HG02678 (cell line): ENCODE measurements around the gene MYADML2.
A peak's percentile ranks its signal among the peaks of the same experiment; 100 is the strongest.

ENCODE experiments used
- ATAC-seq: cut with Tn5 transposase; IDR thresholded peaks from one replicate; pipeline ENCODE4 v1.9.1; 2021; ENCODE audit warnings: mild to moderate bottlenecking, moderate library complexity; ENCODE audit not compliant: unreplicated experiment

Gene MYADML2

DNA sequence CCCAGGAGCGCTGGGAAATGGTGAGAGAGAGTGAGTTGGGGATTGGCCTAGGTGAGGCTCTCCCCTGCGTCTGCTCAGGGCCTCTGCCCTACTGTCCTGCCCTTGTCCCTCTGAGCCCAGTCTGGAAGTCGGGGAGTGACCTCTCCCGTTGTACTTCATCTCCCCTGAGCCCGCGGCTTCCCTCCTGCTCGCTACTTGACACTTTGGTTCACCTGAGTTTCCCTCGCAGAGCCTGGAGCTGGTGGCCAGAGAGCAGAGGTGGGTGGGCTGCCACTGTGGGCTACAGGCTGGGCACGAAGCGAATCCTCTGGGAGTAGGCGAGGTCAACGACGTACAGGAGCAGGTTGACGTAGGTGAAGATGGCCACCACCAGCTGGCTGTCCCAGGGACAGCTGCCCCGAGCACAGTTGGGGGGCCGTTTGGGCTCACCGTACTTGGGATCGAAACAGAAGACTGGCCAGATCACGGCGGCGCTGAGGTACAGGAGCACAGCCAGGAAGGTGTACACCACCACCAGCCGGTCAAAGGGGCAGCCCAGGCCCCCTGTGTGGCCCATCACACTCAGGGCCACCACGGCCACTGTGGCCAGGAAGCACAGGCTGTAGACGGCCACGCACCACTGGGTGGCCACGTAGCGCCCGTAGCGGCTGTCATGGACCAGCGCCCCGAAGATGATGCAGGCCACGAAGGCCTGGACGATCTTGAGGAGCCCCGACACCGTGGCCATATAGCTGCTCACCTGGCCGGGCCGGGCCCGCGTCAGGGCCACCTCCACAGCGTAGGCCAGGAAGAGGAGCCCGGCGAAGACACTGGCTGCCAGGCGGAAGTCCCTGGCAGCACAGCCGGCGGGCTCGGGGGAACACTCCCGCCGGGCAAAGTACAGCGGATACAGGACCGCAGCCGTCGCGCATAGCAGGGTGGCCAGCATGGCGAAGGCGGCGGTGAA is 6.2 kb downstream of the MYADML2 start:
- no peak for ATAC-seq

DNA sequence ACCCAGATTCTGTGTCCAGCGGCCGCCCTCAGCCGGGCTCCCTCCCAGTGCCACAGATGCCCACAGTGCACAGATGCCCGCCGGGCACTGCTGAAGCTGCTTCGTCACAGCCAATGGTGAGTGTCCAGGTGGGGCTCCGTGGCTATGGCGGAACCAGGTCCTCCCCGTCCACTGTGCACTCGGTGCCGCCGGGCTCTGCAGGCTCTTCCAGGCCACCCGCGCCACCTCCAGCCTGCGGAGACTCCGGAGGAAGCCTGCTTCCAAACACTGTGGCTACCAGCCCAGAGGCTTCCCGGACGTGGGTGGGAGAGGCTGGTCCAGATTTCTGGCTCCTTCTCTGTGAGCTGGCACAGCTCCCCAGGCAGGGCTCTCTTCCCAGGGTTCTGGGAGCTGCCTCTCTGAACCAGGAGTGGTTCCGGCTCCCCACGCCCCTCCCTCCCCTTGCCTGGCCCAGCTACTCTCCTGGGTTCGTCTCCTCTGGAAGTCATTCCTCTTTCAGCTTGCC is 7.1 kb downstream of the MYADML2 start:
- no peak for ATAC-seq

DNA sequence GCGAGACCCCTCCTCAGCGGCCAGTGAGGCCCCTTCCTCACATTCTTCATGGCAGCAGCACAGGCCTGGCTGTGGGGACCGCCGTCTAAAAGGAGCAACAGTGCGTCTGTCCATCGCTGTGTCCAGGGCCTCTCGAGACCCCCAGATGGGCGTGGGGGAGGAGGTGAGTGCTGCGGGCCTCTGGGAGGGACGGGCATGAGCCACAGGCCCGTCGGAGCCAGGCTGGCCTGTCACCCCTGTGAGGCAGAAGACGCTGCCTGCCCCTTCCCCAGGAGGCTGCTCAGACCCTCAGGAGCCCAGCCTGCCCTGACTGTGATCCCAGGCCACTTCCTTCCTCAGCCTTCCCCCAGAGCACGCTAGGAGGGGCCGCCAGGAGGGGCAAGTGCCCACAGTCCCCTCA is 7.8 kb downstream of the MYADML2 start:
- ATAC-seq, result no peak

GRCh38 chr17:81935709-81936084 is 11.3 kb downstream of the MYADML2 start:
- ATAC-seq, result no peak

DNA sequence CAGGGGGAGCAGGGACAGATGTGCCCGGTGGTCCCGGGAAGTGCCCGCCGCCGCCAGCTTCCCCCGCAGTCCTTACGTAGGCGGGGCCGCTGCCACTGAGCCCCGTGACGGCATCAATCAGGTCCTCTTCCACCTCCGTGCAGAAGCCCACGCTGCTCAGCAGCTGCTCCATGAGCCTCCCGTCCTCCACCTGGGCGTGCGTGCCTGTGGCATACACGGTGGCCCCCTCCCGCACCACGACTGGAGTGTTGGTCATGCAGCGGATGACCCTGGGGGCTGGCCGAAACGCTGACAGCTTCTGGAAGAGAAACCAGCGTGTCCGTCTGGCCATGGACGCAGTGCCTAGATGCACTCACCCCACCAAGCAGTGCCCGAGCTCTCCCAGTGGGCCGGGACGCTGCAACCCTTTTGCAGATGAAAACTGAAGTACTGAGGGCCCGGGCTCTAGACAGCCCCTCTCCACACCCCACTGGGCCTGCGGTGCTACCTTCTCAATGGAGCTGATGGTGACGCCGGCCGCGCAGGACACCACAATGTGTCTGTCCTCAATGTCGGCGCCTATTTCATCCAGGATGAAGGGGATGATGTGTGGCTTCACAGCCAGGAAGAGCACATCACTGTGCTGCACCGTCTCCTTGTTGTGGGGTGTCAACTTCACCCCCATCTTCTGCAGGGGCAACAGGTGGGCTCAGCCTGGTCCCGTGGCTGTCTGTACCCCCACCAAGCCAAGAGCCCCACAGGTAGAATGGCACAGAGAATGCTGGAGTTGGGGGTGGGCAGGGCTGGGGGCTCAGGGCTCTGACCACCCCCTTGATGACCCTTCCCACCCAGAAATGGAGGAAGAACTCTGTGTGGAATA is 12.0 kb downstream of the MYADML2 start:
- ATAC-seq, result no peak

- ATAC-seq, result no peak
These were observed 12.8 kb downstream of the MYADML2 start for GRCh38 chr17:81934098-81934757.

- no peak for ATAC-seq
These were observed 13.8 kb downstream of the MYADML2 start for GRCh38 chr17:81933178-81933699.

GRCh38 chr17:81932333-81932983 is 14.6 kb downstream of the MYADML2 start:
- ATAC-seq, result no peak

DNA sequence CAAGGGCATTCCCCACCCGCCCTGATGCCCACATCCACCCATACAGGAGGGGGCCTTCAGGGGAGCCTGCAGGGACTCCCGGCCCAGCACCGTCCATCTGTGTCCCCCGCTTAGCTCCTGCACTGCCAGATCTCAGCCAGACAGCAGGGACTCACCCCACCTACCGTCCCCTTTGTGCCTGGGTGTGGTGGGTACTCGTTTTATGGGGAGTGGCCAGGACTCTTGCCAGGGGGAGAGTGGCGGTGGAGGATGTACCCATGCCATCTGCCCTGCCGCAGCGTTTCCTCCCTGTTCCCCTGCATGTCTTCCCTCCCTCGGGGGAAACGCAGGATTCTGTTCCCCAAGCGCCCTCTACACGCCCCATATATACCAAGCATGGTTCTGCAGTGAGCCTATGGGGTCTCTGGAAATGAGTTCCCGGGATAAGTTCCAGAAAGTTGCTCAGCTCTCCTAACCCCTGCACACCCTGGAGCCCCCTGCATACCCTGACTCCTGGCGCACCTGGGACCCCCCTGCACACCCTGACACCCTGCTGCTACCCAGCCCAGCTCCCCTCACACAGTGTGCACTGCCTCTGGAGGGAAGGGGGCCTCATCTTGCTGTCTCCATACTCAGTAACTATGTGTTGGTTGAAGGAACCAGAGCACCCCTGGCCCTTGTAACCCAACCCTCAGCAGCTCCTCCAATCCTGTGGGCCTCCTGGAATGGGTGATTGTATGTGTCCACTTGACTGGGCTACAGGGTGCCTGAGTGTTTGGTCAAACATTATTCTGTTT is 15.3 kb downstream of the MYADML2 start:
- ATAC-seq, result no peak

GRCh38 chr17:81931189-81931556 is 15.9 kb downstream of the MYADML2 start:
- no peak for ATAC-seq

DNA sequence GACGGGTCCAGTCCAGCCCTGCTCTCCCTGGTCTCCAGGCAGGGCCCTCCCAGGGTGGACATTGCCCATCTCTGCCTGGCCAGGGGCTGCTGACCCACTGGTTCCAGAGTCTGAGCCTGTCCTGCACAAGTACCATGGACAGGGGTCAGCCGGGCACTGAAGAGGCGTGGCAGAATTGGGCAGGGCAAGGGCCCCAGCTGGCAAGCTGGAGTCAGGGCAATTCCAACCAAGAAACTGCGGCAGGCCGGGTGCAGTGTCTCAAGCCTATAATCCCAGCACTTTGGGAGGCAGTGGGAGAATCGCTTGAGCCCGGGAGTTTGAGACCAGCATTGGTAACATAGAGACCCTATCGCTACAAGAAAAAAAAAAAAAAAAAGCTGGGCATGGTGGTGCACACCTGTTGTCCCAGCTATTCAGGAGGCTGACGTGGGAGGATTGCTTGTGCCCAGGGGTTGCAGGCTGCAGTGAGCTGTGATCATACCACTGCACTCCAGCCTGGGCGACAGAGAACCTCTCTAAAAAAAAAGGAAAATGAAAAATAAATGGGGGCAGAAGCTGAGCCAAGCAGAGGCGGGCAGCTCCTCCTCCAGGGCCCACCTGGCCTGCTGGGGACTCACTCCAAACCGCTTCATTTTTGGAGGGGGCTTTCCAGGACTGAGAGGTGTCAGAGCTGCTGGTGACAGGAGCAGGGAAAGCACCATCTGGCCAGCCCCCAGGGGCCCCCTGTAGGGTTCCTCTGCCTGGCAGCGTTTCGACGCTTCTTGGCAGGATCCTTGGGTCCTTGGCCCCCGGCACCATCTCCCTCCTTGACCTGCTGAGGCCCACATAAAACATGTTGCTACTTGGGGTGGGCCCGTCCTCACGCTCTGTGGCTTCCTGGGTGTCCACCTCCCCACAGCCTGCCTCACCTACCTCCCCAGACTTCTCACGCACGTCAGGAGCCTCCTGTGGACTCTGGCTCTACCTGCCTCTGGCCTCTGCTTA is 16.6 kb downstream of the MYADML2 start:
- no peak for ATAC-seq

DNA sequence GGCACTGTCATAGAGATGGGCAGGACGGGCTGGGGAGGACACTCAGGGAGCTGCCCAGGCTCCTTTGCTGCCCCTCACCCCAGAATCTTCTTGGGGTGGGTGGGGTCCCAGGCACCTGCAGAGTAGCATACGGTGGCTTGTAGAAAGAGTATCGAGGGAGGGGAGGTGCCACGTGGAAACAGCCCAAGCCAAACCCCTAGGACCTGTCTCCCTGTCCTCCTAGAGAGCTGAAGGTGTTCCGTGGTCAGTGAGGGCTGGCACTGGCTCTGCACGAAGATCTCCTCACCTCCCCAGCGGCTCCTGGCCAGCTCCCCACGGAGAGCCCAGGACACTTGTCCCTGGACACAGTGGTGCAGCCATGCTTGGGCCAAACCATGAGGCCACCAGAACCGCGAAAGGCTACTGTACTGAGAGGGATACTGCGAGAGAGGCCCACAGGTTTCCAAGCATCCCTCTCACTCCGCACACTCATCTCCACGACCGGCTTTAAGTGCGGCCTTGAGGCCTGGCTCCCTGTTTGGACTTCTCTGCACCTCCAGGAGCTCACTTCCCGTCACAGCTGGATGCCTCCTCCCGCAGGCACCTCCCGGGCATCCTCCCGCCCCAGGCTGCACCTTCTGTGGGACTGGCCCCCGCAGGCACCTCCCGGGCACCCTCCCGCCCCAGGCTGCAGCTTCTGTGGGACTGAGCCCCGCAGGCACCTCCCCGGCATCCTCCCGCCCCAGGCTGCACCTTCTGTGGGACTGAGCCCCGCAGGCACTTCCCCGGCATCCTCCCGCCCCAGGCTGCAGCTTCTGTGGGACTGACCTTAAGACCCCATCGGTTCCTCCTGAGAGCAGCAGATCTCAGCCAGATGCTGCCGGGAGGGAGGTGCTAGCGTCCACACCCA is 17.5 kb downstream of the MYADML2 start:
- ATAC-seq, result no peak

- ATAC-seq, result no peak
These were observed 18.3 kb downstream of the MYADML2 start for GRCh38 chr17:81928544-81929252.

- peak; percentile 70 for ATAC-seq
These were observed 19.1 kb downstream of the MYADML2 start, which contains the start of gene MAFG for GRCh38 chr17:81927653-81928543. TSS of gene MAFG (minus strand) at chr17:81927735. CDS start at chr17:81923185, 4,550 bp downstream.

DNA sequence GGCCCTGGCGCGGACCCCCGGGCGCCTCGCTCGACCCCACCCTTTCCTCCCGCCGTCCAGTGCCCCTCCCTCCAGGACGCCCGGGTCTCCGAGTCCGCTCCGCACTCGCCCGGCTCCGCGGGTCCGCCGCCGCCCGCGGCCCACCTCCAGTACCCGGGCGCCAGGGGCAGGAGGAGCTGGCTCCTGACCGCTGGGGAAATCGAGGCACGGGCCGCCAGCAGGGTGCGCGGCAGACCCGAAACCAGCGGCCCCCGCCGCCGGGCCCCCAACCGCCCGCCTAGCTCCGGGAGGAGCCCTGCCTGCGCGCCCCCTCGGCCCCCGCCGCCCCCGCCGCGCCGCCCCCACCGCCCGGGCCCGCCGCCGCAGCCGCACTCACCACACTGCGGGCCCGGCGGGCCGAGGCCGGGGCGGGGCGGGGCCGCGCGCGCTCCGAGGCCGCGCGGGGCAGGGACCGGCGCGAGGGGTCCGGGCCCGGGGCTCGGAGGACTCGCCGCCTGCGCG is 19.8 kb downstream of the MYADML2 start:
- peak; percentile 8 for ATAC-seq
